ENCODE results near the gene APOBEC4. TPM values are rescaled to one million over a fixed set of nuclear protein-coding genes. Genes with fewer than 3 reads are reported as not detected.

APOBEC4 gene
- total and polyA plus RNA-seq, 3 donors from 2014 or later = 4.9 to 23.7 (median 5.0) TPM

DNA sequence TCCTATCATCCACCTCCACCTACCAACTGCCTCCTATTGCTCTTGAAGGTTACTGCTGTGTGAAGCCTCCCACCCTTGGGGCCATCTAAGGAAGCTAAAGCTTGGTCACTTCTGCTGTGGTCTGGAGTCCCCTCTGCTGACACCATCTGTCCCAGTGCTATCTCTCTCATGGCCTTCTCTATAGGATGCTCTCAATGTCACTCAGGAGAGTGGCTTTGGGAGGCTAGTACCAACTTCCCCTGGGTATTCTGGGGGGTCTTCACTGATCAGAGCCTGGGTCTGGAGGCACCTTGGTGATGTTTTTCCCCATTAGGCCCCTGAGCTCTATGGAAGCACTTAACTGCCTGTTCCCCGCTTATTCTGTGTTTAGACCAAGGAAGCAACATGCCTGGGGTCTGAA is 50.6 kb downstream of the APOBEC4 start:
- intact Hi-C loops (cut with DNase I; ENCODE audit: low total_unique reads) = no loop called here
- Histone ChIP-seq H3K4me3 (no peak overlapping the region), H3K4me1 (no peaks in the 10 kb centered on the region), H3K27me3 (no peaks in the 10 kb centered on the region), H3K9me3 (no peaks in the 10 kb centered on the region), H3K27ac (no peak overlapping the region), H3K36me3 (ENCODE audit: low read depth, missing control alignments) (no peaks in the 10 kb centered on the region)
- no peak for DNase-seq
- TF ChIP-seq CTCF (IDR thresholded peaks at IDR 0.05) = no peak
- no peak for TF ChIP-seq POLR2A (IDR thresholded peaks at IDR 0.05)
- WGBS, 2 donors = 88 to 100% methylated on average over 1 of the region's 1 CpG

DNA sequence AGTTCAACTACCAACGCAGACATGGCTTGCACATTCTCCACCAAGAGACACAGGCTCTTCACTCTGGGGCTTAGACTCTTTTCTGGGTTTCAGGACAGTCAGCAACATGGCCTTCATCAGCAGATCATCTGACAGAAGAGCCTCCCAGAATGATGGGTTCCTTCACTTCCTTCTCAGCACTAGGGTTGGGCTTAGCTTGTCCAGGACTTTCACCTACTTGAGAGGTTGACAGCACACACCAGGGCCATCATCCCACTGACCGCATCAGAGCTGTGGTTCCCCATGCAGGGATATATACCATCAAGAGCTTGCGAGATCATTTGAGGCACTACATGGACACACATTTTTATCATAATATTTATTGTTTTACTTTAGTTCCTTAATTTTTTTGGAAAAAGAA is 52.5 kb downstream of the APOBEC4 start:
- 73 to 96% methylated on average over 3 of the region's 3 CpGs for WGBS, 2 donors
- intact Hi-C loops (cut with DNase I; ENCODE audit: low total_unique reads) = no loop called here
- Histone ChIP-seq H3K4me1 (no peaks in the 10 kb centered on the region), H3K9me3 (no peaks in the 10 kb centered on the region), H3K27ac (no peak overlapping the region), H3K36me3 (ENCODE audit: low read depth, missing control alignments) (no peaks in the 10 kb centered on the region), H3K27me3 (no peaks in the 10 kb centered on the region), H3K4me3 (no peak overlapping the region)
- TF ChIP-seq CTCF (IDR thresholded peaks at IDR 0.05) (no peak), POLR2A (IDR thresholded peaks at IDR 0.05) (no peak)
- DNase-seq = no peak

DNA sequence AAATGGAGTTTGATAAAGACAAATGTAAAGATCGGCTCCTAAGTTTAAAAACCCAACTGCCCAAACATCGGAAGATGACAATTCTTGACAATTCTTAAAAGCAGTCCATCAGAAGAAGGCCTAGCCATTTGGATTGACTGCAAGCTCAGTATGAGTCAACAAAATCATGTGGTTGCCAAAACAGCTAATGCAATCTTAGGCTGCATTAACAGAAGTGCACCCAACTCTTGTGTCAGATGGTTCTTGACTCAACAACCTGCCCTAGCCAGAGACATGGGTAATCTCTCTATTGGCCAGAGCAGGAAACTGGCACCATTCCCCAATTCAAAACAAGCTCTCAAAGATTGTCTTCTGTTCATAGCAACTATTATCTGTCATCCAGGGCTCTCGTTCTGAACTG is 53.0 kb downstream of the APOBEC4 start:
- no peak for TF ChIP-seq POLR2A (IDR thresholded peaks at IDR 0.05)
- no peak for TF ChIP-seq CTCF (IDR thresholded peaks at IDR 0.05)
- intact Hi-C loops (cut with DNase I; ENCODE audit: low total_unique reads) = no loop called here
- Histone ChIP-seq H3K9me3 (no peaks in the 10 kb centered on the region), H3K27ac (no peak overlapping the region), H3K27me3 (no peaks in the 10 kb centered on the region), H3K4me1 (no peaks in the 10 kb centered on the region), H3K4me3 (no peak overlapping the region), H3K36me3 (ENCODE audit: low read depth, missing control alignments) (no peaks in the 10 kb centered on the region)
- WGBS, 2 donors = 85 to 93% methylated on average over 3 of the region's 3 CpGs
- DNase-seq = no peak

DNA sequence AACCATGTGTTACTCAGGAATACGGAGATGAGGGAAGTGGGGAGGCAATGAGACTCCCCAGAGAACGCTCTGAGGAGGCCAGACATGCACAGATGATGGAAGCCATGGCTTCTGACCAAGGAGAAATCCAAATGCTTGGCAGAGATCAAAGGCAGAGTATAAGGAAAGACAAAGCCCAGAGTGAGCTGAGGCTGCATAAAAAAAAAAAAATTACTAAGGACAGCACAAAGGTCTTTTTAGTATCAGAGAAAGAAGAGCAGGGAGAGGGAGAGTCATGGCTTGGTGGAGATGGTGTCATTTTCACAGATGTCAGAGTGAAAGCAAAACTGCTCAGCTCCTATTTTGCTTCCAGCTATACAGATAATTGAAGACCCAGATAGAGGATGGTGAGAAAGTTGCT is 54.7 kb downstream of the APOBEC4 start:
- H3K27ac ChIP-seq = no peak overlapping the region
- no peaks in the 10 kb centered on the region for H3K9me3 ChIP-seq
- no peaks in the 10 kb centered on the region for H3K27me3 ChIP-seq
- intact Hi-C loops (cut with DNase I; ENCODE audit: low total_unique reads) = no loop called here
- 37 to 43% methylated on average over 2 of the region's 2 CpGs for WGBS, 2 donors
- TF ChIP-seq POLR2A (IDR thresholded peaks at IDR 0.05) (no peak), CTCF (IDR thresholded peaks at IDR 0.05) (no peak)
- no peaks in the 10 kb centered on the region for H3K36me3 ChIP-seq (ENCODE audit: low read depth, missing control alignments)
- DNase-seq = no peak
- H3K4me1 ChIP-seq = no peaks in the 10 kb centered on the region
- H3K4me3 ChIP-seq = no peak overlapping the region

DNA sequence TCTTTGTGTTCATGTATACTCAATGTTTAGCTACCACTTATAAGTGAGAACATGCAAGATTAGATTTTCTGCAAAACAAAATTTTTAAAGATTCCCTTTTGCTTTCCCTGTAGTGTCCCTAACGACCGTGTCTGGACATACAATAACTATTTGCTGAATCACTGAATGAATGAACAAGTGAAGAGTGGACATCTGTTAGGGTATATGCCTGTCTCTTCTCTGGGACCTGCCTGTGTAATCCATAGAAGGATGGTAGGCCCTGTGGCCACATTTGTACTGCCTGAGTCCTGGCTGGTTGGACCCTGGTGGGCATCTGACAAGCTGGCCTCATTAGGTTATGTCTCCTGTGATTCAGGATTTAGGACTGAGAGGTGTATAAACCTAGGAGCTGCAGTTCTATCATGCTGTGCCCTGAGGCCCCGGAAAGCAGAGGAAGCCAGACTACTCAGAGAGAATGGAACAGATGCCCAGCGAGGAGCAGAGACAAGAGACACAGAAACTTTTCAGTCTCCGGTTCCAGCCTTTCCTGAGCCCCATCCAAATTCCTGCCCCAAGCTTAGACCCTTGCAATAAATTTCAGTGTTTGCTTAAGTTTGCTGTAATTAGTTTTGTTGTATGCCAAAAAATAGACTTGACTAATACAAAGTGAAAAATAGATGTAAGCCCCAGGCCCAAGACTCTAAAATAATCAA is 55.3 kb downstream of the APOBEC4 start:
- Histone ChIP-seq H3K9me3 (no peaks in the 10 kb centered on the region), H3K27ac (no peak overlapping the region), H3K4me1 (no peaks in the 10 kb centered on the region), H3K36me3 (ENCODE audit: low read depth, missing control alignments) (no peaks in the 10 kb centered on the region), H3K27me3 (no peaks in the 10 kb centered on the region), H3K4me3 (no peak overlapping the region)
- intact Hi-C loops (cut with DNase I; ENCODE audit: low total_unique reads) = no loop called here
- 62 to 68% methylated on average over 5 of the region's 5 CpGs for WGBS, 2 donors
- no peak for TF ChIP-seq CTCF (IDR thresholded peaks at IDR 0.05)
- no peak for TF ChIP-seq POLR2A (IDR thresholded peaks at IDR 0.05)
- DNase-seq = no peak
